Measurements from ENCODE around the gene FGD5. TPM values are rescaled to one million over a fixed set of nuclear protein-coding genes. Genes with fewer than 3 reads are reported as not detected.

Gene FGD5
- total and polyA plus RNA-seq, 2 experiments from 2014 or later, result 7.4 to 12.2 TPM

- H3K27ac ChIP-seq (ENCODE audit: low read depth), result no peak overlapping the region
- no peak overlapping the region for H3K27ac Mint-ChIP-seq
- no peaks in the 10 kb centered on the region for H3K9me2 ChIP-seq (ENCODE audit: insufficient read depth)
- no peak overlapping the region for H2AFZ ChIP-seq
- H3K9me3 Mint-ChIP-seq, result no peaks in the 10 kb centered on the region
- H3F3A ChIP-seq (replicated peaks; ENCODE audit: low read depth), result 0 out of 2 replicates have a peak, but pooled peaks cover 3% of the 10 kb centered on the region
- H3K36me3 Mint-ChIP-seq (ENCODE audit: low read depth), result no peaks in the 10 kb centered on the region
- no peaks in the 10 kb centered on the region for H3K27me3 ChIP-seq (ENCODE audit: insufficient read depth)
- H3K79me2 ChIP-seq (replicated peaks; ENCODE audit: insufficient read depth), result no peaks in the 10 kb centered on the region
- TF ChIP-seq CTCF (conservative IDR thresholded peaks at IDR 0.05; ENCODE audit: low read depth in 2 of 2) (no peak), NANOG (IDR thresholded peaks at IDR 0.05; ENCODE audit: borderline replicate concordance) (no peak), EZH2phosphoT487 (IDR thresholded peaks at IDR 0.05; ENCODE audit: unreplicated experiment) (no peak), ZNF114 (CRISPR knock-in tag; IDR thresholded peaks at IDR 0.05) (no peak), ETS1 (IDR thresholded peaks at IDR 0.05) (no peak), STAT1 (IDR thresholded peaks at IDR 0.05; ENCODE audit: unreplicated experiment) (no peak), EZH2 (IDR thresholded peaks at IDR 0.05; ENCODE audit: low read depth, unreplicated experiment) (no peak), CREB1 (CRISPR knock-in tag; IDR thresholded peaks at IDR 0.05; ENCODE audit: low read depth) (no peak), JUNB (IDR thresholded peaks at IDR 0.05; ENCODE audit: unreplicated experiment) (no peak), POLR2AphosphoS5 (IDR thresholded peaks at IDR 0.05; ENCODE audit: low read depth) (no peak), REST (IDR thresholded peaks at IDR 0.05; ENCODE audit: unreplicated experiment) (no peak), ZNF331 (CRISPR knock-in tag; IDR thresholded peaks at IDR 0.05; ENCODE audit: low read depth) (no peak)
- TF ChIP-seq, protein P1, sequence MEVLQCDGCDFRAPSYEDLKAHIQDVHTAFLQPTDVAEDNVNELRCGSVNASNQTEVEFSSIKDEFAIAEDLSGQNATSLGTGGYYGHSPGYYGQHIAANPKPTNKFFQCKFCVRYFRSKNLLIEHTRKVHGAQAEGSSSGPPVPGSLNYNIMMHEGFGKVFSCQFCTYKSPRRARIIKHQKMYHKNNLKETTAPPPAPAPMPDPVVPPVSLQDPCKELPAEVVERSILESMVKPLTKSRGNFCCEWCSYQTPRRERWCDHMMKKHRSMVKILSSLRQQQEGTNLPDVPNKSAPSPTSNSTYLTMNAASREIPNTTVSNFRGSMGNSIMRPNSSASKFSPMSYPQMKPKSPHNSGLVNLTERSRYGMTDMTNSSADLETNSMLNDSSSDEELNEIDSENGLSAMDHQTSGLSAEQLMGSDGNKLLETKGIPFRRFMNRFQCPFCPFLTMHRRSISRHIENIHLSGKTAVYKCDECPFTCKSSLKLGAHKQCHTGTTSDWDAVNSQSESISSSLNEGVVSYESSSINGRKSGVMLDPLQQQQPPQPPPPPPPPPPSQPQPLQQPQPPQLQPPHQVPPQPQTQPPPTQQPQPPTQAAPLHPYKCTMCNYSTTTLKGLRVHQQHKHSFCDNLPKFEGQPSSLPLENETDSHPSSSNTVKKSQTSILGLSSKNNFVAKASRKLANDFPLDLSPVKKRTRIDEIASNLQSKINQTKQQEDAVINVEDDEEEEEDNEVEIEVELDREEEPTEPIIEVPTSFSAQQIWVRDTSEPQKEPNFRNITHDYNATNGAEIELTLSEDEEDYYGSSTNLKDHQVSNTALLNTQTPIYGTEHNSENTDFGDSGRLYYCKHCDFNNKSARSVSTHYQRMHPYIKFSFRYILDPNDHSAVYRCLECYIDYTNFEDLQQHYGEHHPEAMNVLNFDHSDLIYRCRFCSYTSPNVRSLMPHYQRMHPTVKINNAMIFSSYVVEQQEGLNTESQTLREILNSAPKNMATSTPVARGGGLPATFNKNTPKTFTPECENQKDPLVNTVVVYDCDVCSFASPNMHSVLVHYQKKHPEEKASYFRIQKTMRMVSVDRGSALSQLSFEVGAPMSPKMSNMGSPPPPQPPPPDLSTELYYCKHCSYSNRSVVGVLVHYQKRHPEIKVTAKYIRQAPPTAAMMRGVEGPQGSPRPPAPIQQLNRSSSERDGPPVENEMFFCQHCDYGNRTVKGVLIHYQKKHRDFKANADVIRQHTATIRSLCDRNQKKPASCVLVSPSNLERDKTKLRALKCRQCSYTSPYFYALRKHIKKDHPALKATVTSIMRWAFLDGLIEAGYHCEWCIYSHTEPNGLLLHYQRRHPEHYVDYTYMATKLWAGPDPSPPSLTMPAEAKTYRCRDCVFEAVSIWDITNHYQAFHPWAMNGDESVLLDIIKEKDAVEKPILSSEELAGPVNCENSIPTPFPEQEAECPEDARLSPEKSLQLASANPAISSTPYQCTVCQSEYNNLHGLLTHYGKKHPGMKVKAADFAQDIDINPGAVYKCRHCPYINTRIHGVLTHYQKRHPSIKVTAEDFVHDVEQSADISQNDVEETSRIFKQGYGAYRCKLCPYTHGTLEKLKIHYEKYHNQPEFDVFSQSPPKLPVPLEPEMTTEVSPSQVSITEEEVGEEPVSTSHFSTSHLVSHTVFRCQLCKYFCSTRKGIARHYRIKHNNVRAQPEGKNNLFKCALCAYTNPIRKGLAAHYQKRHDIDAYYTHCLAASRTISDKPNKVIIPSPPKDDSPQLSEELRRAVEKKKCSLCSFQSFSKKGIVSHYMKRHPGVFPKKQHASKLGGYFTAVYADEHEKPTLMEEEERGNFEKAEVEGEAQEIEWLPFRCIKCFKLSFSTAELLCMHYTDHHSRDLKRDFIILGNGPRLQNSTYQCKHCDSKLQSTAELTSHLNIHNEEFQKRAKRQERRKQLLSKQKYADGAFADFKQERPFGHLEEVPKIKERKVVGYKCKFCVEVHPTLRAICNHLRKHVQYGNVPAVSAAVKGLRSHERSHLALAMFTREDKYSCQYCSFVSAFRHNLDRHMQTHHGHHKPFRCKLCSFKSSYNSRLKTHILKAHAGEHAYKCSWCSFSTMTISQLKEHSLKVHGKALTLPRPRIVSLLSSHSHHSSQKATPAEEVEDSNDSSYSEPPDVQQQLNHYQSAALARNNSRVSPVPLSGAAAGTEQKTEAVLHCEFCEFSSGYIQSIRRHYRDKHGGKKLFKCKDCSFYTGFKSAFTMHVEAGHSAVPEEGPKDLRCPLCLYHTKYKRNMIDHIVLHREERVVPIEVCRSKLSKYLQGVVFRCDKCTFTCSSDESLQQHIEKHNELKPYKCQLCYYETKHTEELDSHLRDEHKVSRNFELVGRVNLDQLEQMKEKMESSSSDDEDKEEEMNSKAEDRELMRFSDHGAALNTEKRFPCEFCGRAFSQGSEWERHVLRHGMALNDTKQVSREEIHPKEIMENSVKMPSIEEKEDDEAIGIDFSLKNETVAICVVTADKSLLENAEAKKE (CRISPR knock-in tag; IDR thresholded peaks at IDR 0.05), result no peak
- peaks cover 6% of the 10 kb centered on the region for H3K27me3 Mint-ChIP-seq (ENCODE audit: insufficient read depth, low read depth, poor library complexity)
- no peaks in the 10 kb centered on the region for H4K20me1 ChIP-seq (replicated peaks; ENCODE audit: insufficient read depth)
- H3K36me3 ChIP-seq (ENCODE audit: insufficient read depth), result no peaks in the 10 kb centered on the region
- DNase-seq (ENCODE audit: low spot score), result no peak
- peaks cover 37% of the 10 kb centered on the region for H3K4me1 ChIP-seq (ENCODE audit: insufficient read depth)
- peaks cover 58% of the 10 kb centered on the region for H3K4me1 Mint-ChIP-seq
- no peak overlapping the region for H3K4me3 Mint-ChIP-seq
- no peak overlapping the region for H3K4me2 ChIP-seq
- no peak overlapping the region for H3K4me3 ChIP-seq
- no peak for ATAC-seq
These were observed 27.1 kb downstream of the FGD5 start for GRCh38 chr3:14845826-14846225.
